Neural progenitor cell (in vitro differentiated cells): ENCODE results near the gene ITPRIPL2.

ENCODE experiments used
- EZH2 ChIP-seq: fragments of 200-600 bp; sonication (generic); IDR thresholded peaks from 2 replicates; pipeline ENCODE4 v1.6.1; 2017; ENCODE audit warnings: antibody characterized with exemption, mild to moderate bottlenecking, moderate library complexity
- TF ChIP-seq, protein P1 (sequence below): fragments of 200-600 bp; sonication (generic); IDR thresholded peaks from 2 replicates; pipeline ENCODE4 v1.5.1; 2017; ENCODE audit warnings: antibody characterized with exemption, mild to moderate bottlenecking

DNA sequence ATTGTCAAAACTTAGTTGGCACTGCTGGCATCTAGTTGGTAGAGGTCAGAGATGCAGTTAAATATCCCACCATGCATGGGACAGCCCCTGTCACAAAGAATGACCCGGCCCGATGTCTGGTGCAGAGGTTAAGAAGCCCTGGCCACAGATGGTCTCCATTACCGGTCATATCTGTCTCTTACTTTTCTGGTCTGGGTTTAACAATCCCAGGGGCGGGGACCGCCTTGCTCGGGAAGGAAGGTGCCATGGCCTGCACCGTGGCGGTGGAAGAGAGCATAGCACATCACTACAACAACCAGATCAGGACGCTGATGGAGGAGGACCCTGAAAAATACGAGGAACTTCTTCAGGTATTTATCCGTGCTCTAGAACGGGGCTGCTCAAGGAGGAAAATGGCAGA, 38.3 kb upstream of the ITPRIPL2 start:
- no peak for TF ChIP-seq EZH2
- TF ChIP-seq, protein P1, sequence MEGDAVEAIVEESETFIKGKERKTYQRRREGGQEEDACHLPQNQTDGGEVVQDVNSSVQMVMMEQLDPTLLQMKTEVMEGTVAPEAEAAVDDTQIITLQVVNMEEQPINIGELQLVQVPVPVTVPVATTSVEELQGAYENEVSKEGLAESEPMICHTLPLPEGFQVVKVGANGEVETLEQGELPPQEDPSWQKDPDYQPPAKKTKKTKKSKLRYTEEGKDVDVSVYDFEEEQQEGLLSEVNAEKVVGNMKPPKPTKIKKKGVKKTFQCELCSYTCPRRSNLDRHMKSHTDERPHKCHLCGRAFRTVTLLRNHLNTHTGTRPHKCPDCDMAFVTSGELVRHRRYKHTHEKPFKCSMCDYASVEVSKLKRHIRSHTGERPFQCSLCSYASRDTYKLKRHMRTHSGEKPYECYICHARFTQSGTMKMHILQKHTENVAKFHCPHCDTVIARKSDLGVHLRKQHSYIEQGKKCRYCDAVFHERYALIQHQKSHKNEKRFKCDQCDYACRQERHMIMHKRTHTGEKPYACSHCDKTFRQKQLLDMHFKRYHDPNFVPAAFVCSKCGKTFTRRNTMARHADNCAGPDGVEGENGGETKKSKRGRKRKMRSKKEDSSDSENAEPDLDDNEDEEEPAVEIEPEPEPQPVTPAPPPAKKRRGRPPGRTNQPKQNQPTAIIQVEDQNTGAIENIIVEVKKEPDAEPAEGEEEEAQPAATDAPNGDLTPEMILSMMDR: no peak
